Body of pancreas (tissue), 4 donors: ENCODE results near the gene PRR5L. TPM values are rescaled to one million over a fixed set of nuclear protein-coding genes. Genes with fewer than 3 reads are reported as not detected.

ENCODE experiments used
- ATAC-seq: fragments of 150-250 bp; one replicate; pipeline ENCODE4 v1.9.1; 2016
- DNase-seq, 4 donors: peaks; one replicate each; pipeline ENCODE4 v3.0.0-alpha.2; 2019
- H3K27ac ChIP-seq, 4 donors: fragments of 200-600 bp; sonication (generic); 1 replicate in 3 of 4; 2 replicates in 1 of 4; pipeline versions ENCODE4 v1.5.1 to v1.6.1; 2016 to 2019; ENCODE audit warnings: mild to moderate bottlenecking in 1 of 4, mixed read lengths in 1 of 4, moderate library complexity in 1 of 4
- H3K27me3 ChIP-seq, 2 donors: fragments of 200-600 bp; sonication (generic); one replicate each; pipeline ENCODE4 v1.6.0; 2016; ENCODE audit warnings: mild to moderate bottlenecking in 1 of 2
- H3K36me3 ChIP-seq, 2 donors: fragments of 200-600 bp; sonication (generic); replicated peaks in 1 of 2; 2 replicates each; pipeline ENCODE4 v1.5.1; 2016; ENCODE audit warnings: low read depth in 2 of 2; ENCODE audit not compliant: insufficient read depth in 1 of 2
- H3K4me1 ChIP-seq: fragments of 200-600 bp; sonication (generic); one replicate; pipeline ENCODE4 v1.6.0; 2016
- H3K4me3 ChIP-seq, 2 donors: fragments of 200-600 bp; sonication (generic); 1 replicate in 1 of 2; 2 replicates in 1 of 2; pipeline ENCODE4 v1.5.1; 2016 to 2019
- H3K9me3 ChIP-seq, 3 donors: fragments of 200-600 bp; sonication (generic); 1 replicate in 2 of 3; 2 replicates in 1 of 3; pipeline ENCODE4 v1.5.1; 2016
- POLR2A ChIP-seq, 3 donors: fragments of 450-650 bp; IDR thresholded peaks; one replicate each; pipeline ENCODE4 v1.6.1; 2016; ENCODE audit warnings: antibody characterized with exemption in 3 of 3, mild to moderate bottlenecking in 2 of 3
- WGBS, 2 donors: methylation state at CpG; one replicate each; pipeline ENCODE4 v1.1.5; 2017; 5-methylcytosine and 5-hydroxymethylcytosine counted together
- intact Hi-C: fragments of 100-400 bp; cut with DNase I; formaldehyde crosslinking; loops from one replicate; pipeline ENCODE4 v1.15.1; 2023
- total RNA-seq, 2 donors: library from RNA; depleted of rRNA; stranded (reverse); fragments of >200 nt; gene quantifications; one replicate each; pipeline ENCODE4 v1.1.0, GENCODE V29; 2016
- TF ChIP-seq, protein P1 (sequence below), 7 experiments: fragments of 450-650 bp in 4 of 7; fragments of 200-600 bp in 3 of 7; sonication (generic) in 3 of 7; IDR thresholded peaks; one replicate each; pipeline ENCODE4 v1.5.1; 2016 to 2019; ENCODE audit warnings: antibody characterized with exemption in 7 of 7

The PRR5L gene
- total RNA-seq, 2 donors from 2014 or later = 2.6 to 3.0 TPM

DNA sequence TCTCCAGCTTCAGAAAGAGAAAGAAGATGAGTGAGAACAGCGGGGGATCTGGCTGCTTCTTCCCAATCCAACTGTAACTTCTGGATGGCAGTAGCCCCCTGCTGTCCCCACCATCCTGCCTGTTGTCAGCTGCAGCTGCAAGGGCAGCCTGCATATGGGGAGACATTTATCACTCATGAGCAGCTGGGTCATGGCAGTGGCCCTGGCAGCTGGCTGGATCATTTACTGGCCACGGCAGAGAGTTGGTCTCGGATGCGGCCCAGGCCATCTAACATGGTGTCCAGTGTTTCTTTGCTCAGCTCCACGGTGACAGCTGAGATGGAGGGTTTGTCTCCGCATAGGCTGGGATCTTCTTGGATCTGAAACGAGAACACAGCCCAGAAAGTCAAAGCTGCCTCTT, 21.7 kb upstream of the PRR5L start:
- H3K27ac ChIP-seq = no peak overlapping the region
- 90 to 93% methylated on average over 3 to 7 of the region's 7 CpGs for WGBS, 2 donors
- intact Hi-C loops = no loop called here

DNA sequence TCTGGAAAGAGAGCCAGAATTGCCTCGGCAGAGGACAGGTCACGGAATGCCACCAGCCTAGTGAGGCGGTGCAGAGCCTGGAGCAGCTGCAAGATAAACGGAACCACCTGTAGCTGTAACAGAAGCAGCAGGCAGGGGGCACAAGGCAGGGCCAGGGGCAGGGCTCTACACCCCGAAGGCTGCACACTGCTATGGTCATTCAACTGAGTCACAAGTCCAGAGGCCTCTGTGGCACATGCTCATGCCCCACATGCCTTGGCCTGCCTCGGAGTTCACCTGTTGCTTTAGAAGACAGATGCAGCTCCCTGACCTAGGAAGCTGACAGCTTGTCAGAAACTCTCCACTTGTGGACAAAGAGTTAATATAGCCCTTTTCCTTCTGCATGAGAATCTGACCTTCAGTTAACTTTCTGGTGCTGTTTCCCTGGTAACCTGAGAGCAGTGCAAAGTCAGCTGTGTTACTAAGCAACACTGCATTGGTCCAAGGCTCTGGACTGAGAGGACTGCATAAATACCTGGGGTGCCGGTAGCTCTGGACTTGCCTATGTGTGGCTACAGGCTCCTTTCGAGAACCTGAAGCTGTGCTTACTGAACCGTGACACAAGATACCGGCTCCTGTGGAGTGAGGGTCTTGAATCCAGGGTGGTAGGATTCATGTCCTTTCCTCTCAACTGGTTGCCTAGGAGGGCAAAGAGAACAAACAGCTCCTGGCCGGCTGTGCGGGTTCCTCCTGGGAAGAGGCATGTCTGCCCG, 17.4 kb upstream of the PRR5L start:
- Histone ChIP-seq H3K9me3 (no peaks in the 10 kb centered on the region), H3K36me3 (peaks cover 0 to 15% of the 10 kb centered on the region in 2 donors), H3K4me3 (no peak overlapping the region), H3K27ac (no peak overlapping the region), H3K27me3 (no peaks in the 10 kb centered on the region), H3K4me1 (no peaks in the 10 kb centered on the region)
- ATAC-seq = peak; percentile 35
- WGBS, 2 donors = 68 to 79% methylated on average over 11 to 13 of the region's 13 CpGs
- peak in 1 of 4 donors; percentile 27 for DNase-seq
- intact Hi-C loops = no loop called here
- no peak for TF ChIP-seq POLR2A (IDR thresholded peaks at IDR 0.05)
- TF ChIP-seq, protein P1, sequence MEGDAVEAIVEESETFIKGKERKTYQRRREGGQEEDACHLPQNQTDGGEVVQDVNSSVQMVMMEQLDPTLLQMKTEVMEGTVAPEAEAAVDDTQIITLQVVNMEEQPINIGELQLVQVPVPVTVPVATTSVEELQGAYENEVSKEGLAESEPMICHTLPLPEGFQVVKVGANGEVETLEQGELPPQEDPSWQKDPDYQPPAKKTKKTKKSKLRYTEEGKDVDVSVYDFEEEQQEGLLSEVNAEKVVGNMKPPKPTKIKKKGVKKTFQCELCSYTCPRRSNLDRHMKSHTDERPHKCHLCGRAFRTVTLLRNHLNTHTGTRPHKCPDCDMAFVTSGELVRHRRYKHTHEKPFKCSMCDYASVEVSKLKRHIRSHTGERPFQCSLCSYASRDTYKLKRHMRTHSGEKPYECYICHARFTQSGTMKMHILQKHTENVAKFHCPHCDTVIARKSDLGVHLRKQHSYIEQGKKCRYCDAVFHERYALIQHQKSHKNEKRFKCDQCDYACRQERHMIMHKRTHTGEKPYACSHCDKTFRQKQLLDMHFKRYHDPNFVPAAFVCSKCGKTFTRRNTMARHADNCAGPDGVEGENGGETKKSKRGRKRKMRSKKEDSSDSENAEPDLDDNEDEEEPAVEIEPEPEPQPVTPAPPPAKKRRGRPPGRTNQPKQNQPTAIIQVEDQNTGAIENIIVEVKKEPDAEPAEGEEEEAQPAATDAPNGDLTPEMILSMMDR (IDR thresholded peaks at IDR 0.05) = no peak

More for the DNA sequence above, 21.7 kb upstream of the PRR5L start:
- Histone ChIP-seq H3K36me3 (peaks cover 0 to 16% of the 10 kb centered on the region in 2 donors), H3K27me3 (no peaks in the 10 kb centered on the region), H3K4me1 (peaks cover 9% of the 10 kb centered on the region), H3K4me3 (no peak overlapping the region), H3K9me3 (no peaks in the 10 kb centered on the region)
- DNase-seq = no peak
- no peak for ATAC-seq
- TF ChIP-seq, protein P1 (IDR thresholded peaks at IDR 0.05) = no peak
- TF ChIP-seq POLR2A (IDR thresholded peaks at IDR 0.05) = no peak

DNA sequence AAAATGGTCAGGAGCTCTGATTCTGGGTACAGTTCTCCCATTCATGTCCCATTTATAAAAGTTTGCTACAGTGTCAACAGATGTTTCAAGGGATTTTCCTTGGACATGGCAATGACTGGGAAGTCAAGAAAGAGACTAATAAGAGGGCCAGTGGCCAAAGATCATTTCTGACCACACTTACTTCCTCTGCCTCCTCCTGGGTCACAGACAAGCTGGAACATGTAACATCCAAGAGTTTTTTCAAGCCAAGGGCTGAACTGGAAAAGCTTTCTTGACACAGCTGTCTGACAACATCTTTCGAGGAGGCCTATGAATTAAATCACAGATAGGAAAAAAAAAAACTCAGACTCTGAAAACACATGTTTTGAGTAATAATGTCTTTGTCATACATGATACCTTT, 15.6 kb upstream of the PRR5L start:
- Histone ChIP-seq H3K36me3 (peaks cover 0 to 4% of the 10 kb centered on the region in 2 donors), H3K27ac (no peak overlapping the region), H3K4me3 (no peak overlapping the region), H3K4me1 (no peaks in the 10 kb centered on the region), H3K27me3 (no peaks in the 10 kb centered on the region), H3K9me3 (no peaks in the 10 kb centered on the region)
- TF ChIP-seq, protein P1 (IDR thresholded peaks at IDR 0.05) = no peak
- TF ChIP-seq POLR2A (IDR thresholded peaks at IDR 0.05) = no peak
- no peak for DNase-seq
- ATAC-seq = no peak
- 55 to 58% methylated on average over 1 of the region's 1 CpG for WGBS, 2 donors
- intact Hi-C loops = no loop called here

DNA sequence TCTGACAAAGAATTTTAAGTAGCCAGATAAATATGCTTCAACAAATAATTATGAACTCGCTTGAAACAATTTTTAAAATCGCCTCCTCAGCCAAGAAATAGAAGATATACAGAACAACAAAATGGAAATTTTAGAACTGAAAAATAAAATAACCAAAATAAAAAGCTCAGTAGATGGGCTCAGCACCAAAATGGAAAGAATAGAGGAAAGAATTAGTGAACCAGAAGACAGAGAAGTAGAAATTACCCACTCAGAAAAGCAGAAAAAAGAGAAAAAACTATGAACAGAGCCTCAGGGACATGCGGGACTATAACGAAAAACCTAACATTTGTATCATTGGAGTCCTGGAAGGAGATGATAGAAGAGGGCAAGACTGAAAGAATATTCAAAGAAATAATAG, 14.2 kb upstream of the PRR5L start:
- no peak overlapping the region for H3K27ac ChIP-seq
- no peaks in the 10 kb centered on the region for H3K4me1 ChIP-seq
- intact Hi-C loops = no loop called here
- H3K27me3 ChIP-seq = no peaks in the 10 kb centered on the region
- DNase-seq = no peak
- H3K9me3 ChIP-seq = no peaks in the 10 kb centered on the region
- no peak overlapping the region for H3K4me3 ChIP-seq
- WGBS, 2 donors = 66 to 76% methylated on average over 4 of the region's 4 CpGs
- no peak for TF ChIP-seq POLR2A (IDR thresholded peaks at IDR 0.05)
- TF ChIP-seq, protein P1 (IDR thresholded peaks at IDR 0.05) = no peak
- H3K36me3 ChIP-seq = peaks cover 0 to 2% of the 10 kb centered on the region in 2 donors
- no peak for ATAC-seq

DNA sequence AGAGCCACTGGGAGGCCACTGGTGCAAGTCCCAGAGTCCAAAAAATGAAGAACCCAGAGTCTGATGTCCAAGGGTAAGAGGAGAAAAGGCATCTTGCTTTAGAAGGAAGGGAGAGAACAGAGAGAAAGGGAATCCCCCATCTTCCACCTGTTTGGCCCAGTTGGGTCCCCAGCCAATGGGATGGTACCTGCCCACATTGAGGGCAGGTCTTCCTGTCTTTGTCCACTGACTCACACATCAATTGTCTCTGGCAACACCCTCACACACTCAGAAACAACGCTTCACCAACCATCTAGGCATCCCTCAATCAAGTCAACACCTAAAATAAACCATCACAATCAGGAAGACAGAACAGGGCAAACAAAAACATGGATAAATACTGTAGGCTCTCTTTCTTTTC, 13.2 kb upstream of the PRR5L start:
- ATAC-seq (no peak), DNase-seq (no peak)
- H3K27me3 ChIP-seq = no peaks in the 10 kb centered on the region
- H3K4me3 ChIP-seq = no peak overlapping the region
- H3K4me1 ChIP-seq = peaks cover 4% of the 10 kb centered on the region
- H3K9me3 ChIP-seq = no peaks in the 10 kb centered on the region
- TF ChIP-seq, protein P1 (IDR thresholded peaks at IDR 0.05) = no peak
- TF ChIP-seq POLR2A (IDR thresholded peaks at IDR 0.05) = no peak
- intact Hi-C loops = no loop called here
- no peak overlapping the region for H3K27ac ChIP-seq
- H3K36me3 ChIP-seq = peaks cover 0 to 2% of the 10 kb centered on the region in 2 donors
- 68 to 90% methylated on average over 1 of the region's 1 CpG for WGBS, 2 donors
